ENCODE measurements around the gene NCKAP1. TPM values are rescaled to one million over a fixed set of nuclear protein-coding genes. Genes with fewer than 3 reads are reported as not detected.

Gene NCKAP1, protein sequence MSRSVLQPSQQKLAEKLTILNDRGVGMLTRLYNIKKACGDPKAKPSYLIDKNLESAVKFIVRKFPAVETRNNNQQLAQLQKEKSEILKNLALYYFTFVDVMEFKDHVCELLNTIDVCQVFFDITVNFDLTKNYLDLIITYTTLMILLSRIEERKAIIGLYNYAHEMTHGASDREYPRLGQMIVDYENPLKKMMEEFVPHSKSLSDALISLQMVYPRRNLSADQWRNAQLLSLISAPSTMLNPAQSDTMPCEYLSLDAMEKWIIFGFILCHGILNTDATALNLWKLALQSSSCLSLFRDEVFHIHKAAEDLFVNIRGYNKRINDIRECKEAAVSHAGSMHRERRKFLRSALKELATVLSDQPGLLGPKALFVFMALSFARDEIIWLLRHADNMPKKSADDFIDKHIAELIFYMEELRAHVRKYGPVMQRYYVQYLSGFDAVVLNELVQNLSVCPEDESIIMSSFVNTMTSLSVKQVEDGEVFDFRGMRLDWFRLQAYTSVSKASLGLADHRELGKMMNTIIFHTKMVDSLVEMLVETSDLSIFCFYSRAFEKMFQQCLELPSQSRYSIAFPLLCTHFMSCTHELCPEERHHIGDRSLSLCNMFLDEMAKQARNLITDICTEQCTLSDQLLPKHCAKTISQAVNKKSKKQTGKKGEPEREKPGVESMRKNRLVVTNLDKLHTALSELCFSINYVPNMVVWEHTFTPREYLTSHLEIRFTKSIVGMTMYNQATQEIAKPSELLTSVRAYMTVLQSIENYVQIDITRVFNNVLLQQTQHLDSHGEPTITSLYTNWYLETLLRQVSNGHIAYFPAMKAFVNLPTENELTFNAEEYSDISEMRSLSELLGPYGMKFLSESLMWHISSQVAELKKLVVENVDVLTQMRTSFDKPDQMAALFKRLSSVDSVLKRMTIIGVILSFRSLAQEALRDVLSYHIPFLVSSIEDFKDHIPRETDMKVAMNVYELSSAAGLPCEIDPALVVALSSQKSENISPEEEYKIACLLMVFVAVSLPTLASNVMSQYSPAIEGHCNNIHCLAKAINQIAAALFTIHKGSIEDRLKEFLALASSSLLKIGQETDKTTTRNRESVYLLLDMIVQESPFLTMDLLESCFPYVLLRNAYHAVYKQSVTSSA
- 127 TPM for polyA plus RNA-seq
- long read RNA-seq, donor 1, full-length matches to known transcripts: 9 of 16 reads
- long read RNA-seq, donor 1, partial matches to known transcripts: 7 of 16 reads
- long read RNA-seq, donor 1, other reads (novel, unspliced or antisense): 0 of 16 reads
- long read RNA-seq, donor 2, full-length matches to known transcripts: 12 of 39 reads
- long read RNA-seq, donor 2, partial matches to known transcripts: 27 of 39 reads
- long read RNA-seq, donor 2, other reads (novel, unspliced or antisense): 0 of 39 reads
- long read RNA-seq, donor 3: 0 reads
- long read RNA-seq, donor 4, full-length matches to known transcripts: 2 of 2 reads
- long read RNA-seq, donor 4, partial matches to known transcripts: 0 of 2 reads
- long read RNA-seq, donor 4, other reads (novel, unspliced or antisense): 0 of 2 reads
- long read RNA-seq, donor 5, full-length matches to known transcripts: 8 of 8 reads
- long read RNA-seq, donor 5, partial matches to known transcripts: 0 of 8 reads
- long read RNA-seq, donor 5, other reads (novel, unspliced or antisense): 0 of 8 reads
- long read RNA-seq, donor 6, full-length matches to known transcripts: 17 of 59 reads
- long read RNA-seq, donor 6, partial matches to known transcripts: 42 of 59 reads
- long read RNA-seq, donor 6, other reads (novel, unspliced or antisense): 0 of 59 reads
- long read RNA-seq, donor 7, full-length matches to known transcripts: 6 of 6 reads
- long read RNA-seq, donor 7, partial matches to known transcripts: 0 of 6 reads
- long read RNA-seq, donor 7, other reads (novel, unspliced or antisense): 0 of 6 reads
- long read RNA-seq, donor 8, full-length matches to known transcripts: 19 of 47 reads
- long read RNA-seq, donor 8, partial matches to known transcripts: 28 of 47 reads
- long read RNA-seq, donor 8, other reads (novel, unspliced or antisense): 0 of 47 reads
- long read RNA-seq, donor 9, full-length matches to known transcripts: 11 of 23 reads
- long read RNA-seq, donor 9, partial matches to known transcripts: 12 of 23 reads
- long read RNA-seq, donor 9, other reads (novel, unspliced or antisense): 0 of 23 reads
- long read RNA-seq, donor 10, full-length matches to known transcripts: 19 of 27 reads
- long read RNA-seq, donor 10, partial matches to known transcripts: 8 of 27 reads
- long read RNA-seq, donor 10, other reads (novel, unspliced or antisense): 0 of 27 reads
- long read RNA-seq, donor 11, full-length matches to known transcripts: 9 of 9 reads
- long read RNA-seq, donor 11, partial matches to known transcripts: 0 of 9 reads
- long read RNA-seq, donor 11, other reads (novel, unspliced or antisense): 0 of 9 reads

DNA sequence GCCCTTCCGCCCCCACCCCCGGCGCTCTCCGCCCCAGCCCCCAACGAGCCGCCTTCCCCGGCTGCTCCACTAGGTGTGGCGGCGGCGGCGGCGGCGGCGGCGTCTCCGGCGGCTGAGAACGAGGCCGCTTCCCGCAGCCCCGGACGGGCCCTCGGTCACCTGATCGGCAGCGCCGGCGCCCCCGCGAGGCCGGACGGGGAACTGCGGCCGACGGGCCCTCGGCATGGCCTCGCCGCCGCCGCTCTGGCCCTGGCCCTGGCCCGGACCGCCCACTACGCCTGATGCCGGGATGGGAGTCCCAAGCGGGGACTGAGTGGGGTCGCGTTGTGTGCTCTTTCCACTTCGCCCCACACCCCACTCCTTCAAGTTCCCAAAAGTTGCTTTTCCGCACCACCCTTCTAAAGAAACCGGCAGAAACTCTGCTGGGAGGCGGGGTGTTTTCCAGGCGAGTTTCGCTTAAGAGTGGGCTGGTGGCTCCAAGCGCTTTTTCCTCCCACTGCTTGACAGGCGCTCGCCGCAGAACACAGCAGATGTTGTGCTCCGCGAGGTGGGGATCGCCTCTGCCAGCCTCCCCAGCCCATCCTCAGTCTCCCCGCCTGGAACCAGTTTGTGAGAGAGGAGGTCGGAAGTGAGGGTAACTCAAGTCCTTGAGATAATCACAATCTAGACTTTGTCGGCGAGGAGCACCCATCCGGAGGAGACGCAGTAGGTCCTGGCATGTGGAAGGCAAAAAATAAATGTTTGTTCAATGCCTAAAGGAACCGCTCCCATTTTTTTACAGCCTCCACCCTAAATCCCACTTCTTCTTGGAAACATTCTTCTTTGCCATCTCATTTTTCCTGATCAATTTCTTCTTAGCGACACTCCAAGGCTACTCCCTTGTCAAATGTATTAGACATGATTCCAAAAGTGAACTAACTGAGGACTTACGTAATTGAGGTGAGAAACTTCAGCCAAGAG, at the start of gene NCKAP1:
Gene NCKAP1 (minus strand): TSS at position 117 of the 960 bp plus-strand sequence. CDS start 358 bp downstream, outside the sequence.
- no peaks in the 10 kb centered on the region for H3K36me3 ChIP-seq (ENCODE audit: control insufficient read depth, insufficient read depth, low read length)
- peak; percentile 81 to 93 for DNase-seq
- H3K4me1 ChIP-seq (ENCODE audit: control insufficient read depth, insufficient read depth, low read length): peaks cover 3% of the 10 kb centered on the region
- H3K4me3 ChIP-seq (ENCODE audit: low read length): peak within 1 kb of the TSS; percentile 72
- WGBS (ENCODE audit: insufficient coverage, low lambda C conversion rate): 25% methylated on average over 3 of the region's 68 CpGs
- no peaks in the 10 kb centered on the region for H3K27me3 ChIP-seq (ENCODE audit: control insufficient read depth, insufficient read depth, low read length)
- H3K27ac ChIP-seq (ENCODE audit: low read length): peak within 1 kb of the TSS; percentile 87
- no peaks in the 10 kb centered on the region for H3K9me3 ChIP-seq (ENCODE audit: control insufficient read depth, low read depth, low read length)

DNA sequence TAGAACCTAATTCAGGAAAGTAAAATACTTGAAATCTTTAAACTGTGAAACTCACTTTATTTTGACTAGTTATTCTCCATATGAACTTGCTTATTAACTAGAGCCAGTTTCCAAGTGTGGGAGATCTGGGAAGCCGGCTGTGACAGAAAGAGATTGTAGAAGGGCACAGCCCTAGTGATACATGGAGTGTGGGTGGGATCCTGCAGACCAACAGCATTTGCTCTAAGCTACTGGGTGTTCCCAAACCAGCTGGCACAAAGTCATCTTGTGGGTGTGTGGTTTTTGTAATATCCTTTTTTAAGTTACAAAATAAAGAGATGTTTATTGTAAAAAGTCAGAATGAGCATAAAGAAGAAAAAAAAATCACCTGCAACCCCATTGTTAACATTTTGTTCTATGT, 43.7 kb upstream of the NCKAP1 start:
- no peak overlapping the region for H3K4me3 ChIP-seq (ENCODE audit: low read length)
- no CpG with 5 or more reads among the region's 1 CpG for WGBS (ENCODE audit: insufficient coverage, low lambda C conversion rate)
- DNase-seq: no peak
- H3K27me3 ChIP-seq (ENCODE audit: control insufficient read depth, insufficient read depth, low read length): no peaks in the 10 kb centered on the region
- H3K9me3 ChIP-seq (ENCODE audit: control insufficient read depth, low read depth, low read length): no peaks in the 10 kb centered on the region
- H3K4me1 ChIP-seq (ENCODE audit: control insufficient read depth, insufficient read depth, low read length): no peaks in the 10 kb centered on the region
- no peak overlapping the region for H3K27ac ChIP-seq (ENCODE audit: low read length)
- no peaks in the 10 kb centered on the region for H3K36me3 ChIP-seq (ENCODE audit: control insufficient read depth, insufficient read depth, low read length)

DNA sequence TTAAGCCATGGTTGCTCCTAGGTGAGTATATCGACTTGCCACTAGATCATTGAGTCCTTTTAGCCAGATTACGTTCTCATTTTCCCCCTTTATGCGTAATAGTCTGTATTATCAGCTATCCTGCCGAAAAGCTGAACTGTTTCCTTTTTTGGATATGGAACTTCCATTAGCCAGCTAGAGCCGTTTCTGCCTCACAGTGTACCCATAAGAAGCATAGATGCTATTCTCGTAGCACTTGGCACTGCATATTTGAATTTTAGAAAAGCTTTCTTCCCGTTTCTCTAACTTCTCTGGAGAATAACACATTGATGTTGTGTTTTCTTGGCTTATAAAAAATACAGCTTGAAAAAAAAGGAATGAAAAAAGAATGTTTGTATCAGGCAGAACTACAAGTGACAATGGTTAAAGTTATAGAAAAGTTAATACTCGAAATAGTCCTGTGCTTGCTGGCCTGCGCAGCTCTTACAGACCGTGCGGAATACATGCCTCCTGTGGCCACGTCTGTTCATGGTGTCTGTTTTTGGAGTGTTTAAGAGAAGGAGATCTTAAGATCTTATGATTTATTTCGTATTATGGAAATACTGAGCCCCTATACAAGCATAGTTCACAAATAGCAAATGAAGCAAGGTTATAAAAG, 41.0 kb upstream of the NCKAP1 start:
- Histone ChIP-seq H3K4me3 (ENCODE audit: low read length) (peak overlapping the region; percentile 67), H3K4me1 (ENCODE audit: control insufficient read depth, insufficient read depth, low read length) (no peaks in the 10 kb centered on the region), H3K9me3 (ENCODE audit: control insufficient read depth, low read depth, low read length) (no peaks in the 10 kb centered on the region), H3K27me3 (ENCODE audit: control insufficient read depth, insufficient read depth, low read length) (no peaks in the 10 kb centered on the region), H3K27ac (ENCODE audit: low read length) (peak overlapping the region; percentile 77), H3K36me3 (ENCODE audit: control insufficient read depth, insufficient read depth, low read length) (no peaks in the 10 kb centered on the region)
- DNase-seq: no peak
- WGBS (ENCODE audit: insufficient coverage, low lambda C conversion rate): 73% methylated on average over 6 of the region's 13 CpGs

DNA sequence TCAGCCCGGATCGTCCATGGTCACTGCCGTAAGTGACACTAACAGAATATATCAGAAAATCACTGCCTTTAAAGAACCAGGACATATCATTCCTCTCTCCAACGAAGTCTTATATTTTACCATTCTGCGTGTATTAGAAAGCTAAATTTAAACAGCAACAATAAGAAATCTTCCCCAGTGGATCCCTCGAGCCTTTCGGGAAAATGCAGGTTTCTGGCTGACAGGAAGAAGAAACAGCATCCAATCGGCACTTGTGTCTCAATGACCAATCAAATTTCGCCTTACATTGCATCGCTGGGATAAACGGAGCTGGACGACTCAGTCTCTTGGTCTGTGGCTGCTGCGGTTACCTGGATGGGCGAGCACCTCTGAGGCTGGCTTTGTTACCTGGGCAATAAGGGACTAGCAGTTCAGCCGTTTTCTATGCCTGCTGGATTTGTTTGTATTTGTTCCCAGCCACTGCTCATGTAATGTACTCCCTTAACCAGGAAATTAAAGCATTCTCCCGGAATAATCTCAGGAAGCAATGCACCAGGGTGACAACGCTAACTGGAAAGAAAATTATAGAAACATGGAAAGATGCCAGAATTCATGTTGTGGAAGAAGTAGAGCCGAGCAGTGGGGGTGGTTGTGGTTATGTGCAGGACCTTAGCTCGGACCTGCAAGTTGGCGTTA, 40.3 kb upstream of the NCKAP1 start, which contains the start of gene DUSP19:
Gene DUSP19 (plus strand): TSS at position 284 of the 675 bp plus-strand sequence. CDS start 187 bp downstream, at position 471.
- peak within 1 kb of the TSS; percentile 67 for H3K4me3 ChIP-seq (ENCODE audit: low read length)
- H3K4me1 ChIP-seq (ENCODE audit: control insufficient read depth, insufficient read depth, low read length): no peaks in the 10 kb centered on the region
- H3K9me3 ChIP-seq (ENCODE audit: control insufficient read depth, low read depth, low read length): no peaks in the 10 kb centered on the region
- H3K36me3 ChIP-seq (ENCODE audit: control insufficient read depth, insufficient read depth, low read length): no peaks in the 10 kb centered on the region
- peak within 1 kb of the TSS; percentile 77 for H3K27ac ChIP-seq (ENCODE audit: low read length)
- H3K27me3 ChIP-seq (ENCODE audit: control insufficient read depth, insufficient read depth, low read length): no peaks in the 10 kb centered on the region
- WGBS (ENCODE audit: insufficient coverage, low lambda C conversion rate): 20% methylated on average over 1 of the region's 20 CpGs
- DNase-seq: peak; percentile 93 to 97

DNA sequence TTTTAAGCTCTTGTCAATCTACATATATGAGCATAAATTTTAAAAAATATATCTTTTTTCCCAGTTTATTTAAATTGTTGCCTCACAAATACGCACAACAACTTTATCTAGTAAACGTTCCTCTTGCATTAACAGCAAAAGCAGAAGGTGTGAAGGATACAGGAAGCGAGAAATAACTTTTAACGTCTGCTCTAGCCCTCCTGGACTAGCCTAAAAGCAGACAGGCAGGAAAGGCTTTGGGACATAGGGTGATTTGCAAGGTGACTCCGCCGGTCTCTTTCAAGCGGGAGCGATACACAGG, 39.9 kb upstream of the NCKAP1 start:
- H3K4me3 ChIP-seq (ENCODE audit: low read length): peak overlapping the region; percentile 67
- H3K27me3 ChIP-seq (ENCODE audit: control insufficient read depth, insufficient read depth, low read length): no peaks in the 10 kb centered on the region
- H3K9me3 ChIP-seq (ENCODE audit: control insufficient read depth, low read depth, low read length): no peaks in the 10 kb centered on the region
- H3K4me1 ChIP-seq (ENCODE audit: control insufficient read depth, insufficient read depth, low read length): no peaks in the 10 kb centered on the region
- 13% methylated on average over 3 of the region's 8 CpGs for WGBS (ENCODE audit: insufficient coverage, low lambda C conversion rate)
- H3K27ac ChIP-seq (ENCODE audit: low read length): peak overlapping the region; percentile 77
- H3K36me3 ChIP-seq (ENCODE audit: control insufficient read depth, insufficient read depth, low read length): no peaks in the 10 kb centered on the region
- no peak for DNase-seq

DNA sequence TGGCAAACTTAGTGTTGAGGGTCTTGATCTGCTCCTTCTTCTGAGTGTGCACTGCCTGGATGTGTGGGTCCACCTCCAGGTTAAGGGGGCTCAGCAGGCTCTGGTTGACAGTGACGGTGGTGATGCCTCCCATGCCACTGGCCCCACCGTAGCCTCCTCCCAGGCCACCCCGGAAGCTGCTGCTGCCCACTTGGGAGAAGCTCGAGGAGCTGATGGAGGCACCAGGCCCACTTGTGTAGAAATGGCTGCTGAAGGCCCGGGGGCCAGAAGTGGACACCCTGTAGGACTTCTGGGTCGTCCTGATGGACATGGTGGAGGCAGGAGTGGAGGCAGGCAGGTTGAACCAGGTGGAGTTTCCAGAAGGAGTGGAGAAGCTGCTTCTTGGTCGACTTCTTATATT, 33.9 kb upstream of the NCKAP1 start:
- Histone ChIP-seq H3K4me1 (ENCODE audit: control insufficient read depth, insufficient read depth, low read length) (no peaks in the 10 kb centered on the region), H3K4me3 (ENCODE audit: low read length) (no peak overlapping the region), H3K9me3 (ENCODE audit: control insufficient read depth, low read depth, low read length) (peaks cover 4% of the 10 kb centered on the region), H3K27me3 (ENCODE audit: control insufficient read depth, insufficient read depth, low read length) (no peaks in the 10 kb centered on the region), H3K27ac (ENCODE audit: low read length) (no peak overlapping the region), H3K36me3 (ENCODE audit: control insufficient read depth, insufficient read depth, low read length) (no peaks in the 10 kb centered on the region)
- DNase-seq: no peak
- WGBS (ENCODE audit: insufficient coverage, low lambda C conversion rate): no CpG with 5 or more reads among the region's 7 CpGs

DNA sequence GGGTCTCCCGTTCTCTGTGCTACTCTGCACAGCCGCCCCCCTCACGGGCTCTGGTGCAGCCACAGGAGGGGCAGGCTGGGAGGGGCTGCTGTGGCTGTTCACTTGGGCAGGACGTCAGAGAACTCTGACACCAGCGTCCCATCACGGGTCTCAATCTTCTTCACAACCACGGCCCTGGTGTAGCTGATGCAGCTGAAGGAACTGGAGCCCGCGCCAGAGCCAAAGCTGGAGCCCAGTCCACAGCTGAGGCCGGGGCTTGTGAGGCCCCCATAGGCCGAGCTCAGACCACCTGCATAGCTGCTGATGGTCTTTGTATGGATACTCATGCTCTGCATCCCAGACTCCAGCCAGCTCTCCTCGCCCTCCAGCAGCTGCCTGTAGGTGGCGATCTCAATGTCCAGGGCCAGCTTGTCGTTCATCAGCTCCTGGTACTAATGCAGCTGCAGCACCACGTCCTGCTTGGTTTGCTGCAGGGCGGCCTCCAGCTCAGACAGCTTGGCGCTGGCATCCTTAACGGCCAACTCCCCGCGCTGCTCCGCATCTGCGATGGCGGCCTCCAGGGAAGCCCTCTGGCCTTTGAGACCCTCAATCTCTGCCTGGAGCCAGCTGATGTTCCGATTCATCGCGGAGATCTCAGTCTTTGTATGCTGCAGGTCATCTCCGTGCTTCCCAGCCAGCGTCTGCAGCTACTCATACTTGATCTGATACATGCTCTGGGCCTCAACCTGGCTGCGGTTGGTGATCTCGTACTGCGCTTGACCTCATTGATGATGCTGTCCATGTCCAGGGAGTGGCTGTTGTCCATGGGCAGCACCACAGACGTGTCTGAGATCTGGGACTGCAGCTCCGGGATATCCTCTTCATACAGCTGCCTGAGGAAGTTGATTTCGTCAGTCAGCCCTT, 32.9 kb upstream of the NCKAP1 start:
- Histone ChIP-seq H3K4me1 (ENCODE audit: control insufficient read depth, insufficient read depth, low read length) (no peaks in the 10 kb centered on the region), H3K36me3 (ENCODE audit: control insufficient read depth, insufficient read depth, low read length) (no peaks in the 10 kb centered on the region), H3K4me3 (ENCODE audit: low read length) (no peak overlapping the region), H3K9me3 (ENCODE audit: control insufficient read depth, low read depth, low read length) (peaks cover 4% of the 10 kb centered on the region), H3K27me3 (ENCODE audit: control insufficient read depth, insufficient read depth, low read length) (no peaks in the 10 kb centered on the region), H3K27ac (ENCODE audit: low read length) (no peak overlapping the region)
- WGBS (ENCODE audit: insufficient coverage, low lambda C conversion rate): no CpG with 5 or more reads among the region's 34 CpGs
- DNase-seq: peak in 1 of 2 donors; percentile 20

All from large intestine (tissue), 12 donors.